HG03097 (cell line): ENCODE results near the gene RUNX1.
A peak's percentile ranks its signal among the peaks of the same experiment; 100 is the strongest.
"Not testable (repeated sequence)": the region's sequence is repeated elsewhere in the genome, so short reads cannot be mapped to it uniquely, and the experiment has no call there.

Experiments
- ATAC-seq: cut with Tn5 transposase; IDR thresholded peaks from one replicate; pipeline ENCODE4 v1.9.1; 2021; ENCODE audit not compliant: unreplicated experiment, low FRiP score

Gene RUNX1

DNA sequence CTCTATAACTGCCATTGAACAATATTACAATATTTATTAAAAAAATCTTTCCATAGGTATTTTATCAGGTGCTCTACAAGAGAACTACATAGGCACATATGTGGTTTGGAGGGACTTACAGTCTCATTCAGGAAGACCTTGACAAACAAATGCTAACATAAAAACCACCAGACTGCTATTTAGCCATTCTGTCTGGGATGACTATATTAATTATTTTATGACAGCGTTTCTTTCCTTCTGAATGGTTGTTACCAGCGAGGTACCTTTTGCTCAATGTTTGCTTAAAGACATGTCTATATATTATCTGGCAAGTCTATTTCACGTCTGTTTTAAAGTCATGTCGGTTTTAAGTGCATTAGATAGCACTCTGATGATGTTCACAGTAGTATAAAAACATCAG, 69.7 kb downstream of the RUNX1 start:
- ATAC-seq = no peak

DNA sequence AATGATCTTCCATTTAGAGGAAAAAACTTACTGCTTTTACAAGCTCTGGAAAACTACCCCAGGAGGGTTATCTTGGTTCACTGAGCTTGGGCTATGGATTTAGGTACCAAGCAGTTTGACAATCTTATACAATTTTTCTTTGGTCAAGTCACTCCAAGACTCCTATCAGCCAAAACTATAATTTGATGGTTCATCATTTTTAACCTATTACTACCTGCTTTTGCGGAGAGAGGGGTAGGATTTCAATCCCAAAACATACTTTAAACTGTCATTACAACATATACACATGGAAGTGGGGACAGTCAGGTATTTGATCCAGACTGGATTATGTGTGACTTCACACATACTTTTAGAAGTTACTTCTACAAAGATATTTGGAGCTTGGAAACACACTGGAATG, 71.8 kb downstream of the RUNX1 start:
- ATAC-seq = no peak

DNA sequence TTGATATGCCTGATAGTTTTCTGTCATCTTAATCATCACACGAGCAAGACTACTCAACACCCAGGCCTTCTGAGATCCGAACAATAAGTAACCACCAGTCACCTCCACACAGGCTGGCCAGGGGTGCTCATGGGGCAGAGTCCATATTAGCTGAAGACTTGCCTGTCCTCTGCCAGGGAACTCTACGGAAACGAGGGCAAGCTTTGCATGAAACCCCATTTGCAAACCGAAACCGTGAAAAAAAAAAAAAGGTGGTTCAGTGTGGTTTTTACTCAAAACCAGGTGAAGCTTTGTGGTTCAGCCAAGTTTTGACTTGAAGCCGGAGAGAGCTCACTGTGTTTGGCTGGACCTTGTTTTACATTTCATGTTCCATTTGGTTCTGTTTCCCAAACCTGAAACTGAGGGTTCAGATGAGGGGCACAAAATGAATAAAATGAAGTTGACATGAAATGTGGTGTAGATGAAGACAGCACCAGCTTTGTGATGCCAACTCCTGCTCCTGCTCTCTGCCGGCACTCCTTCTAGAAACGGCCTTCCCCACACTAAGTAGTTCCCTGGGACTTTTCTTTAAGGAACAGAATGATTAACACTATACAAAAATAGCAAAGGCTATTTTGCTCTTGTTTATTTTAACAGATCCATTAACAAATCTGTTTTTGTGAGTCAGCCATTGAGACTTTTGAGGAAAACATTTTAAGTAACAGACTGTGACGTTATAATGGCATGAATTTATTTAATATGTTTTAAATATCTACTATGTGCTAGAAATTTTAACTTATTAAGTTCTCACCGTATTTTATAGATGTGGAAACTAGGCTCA, 74.7 kb downstream of the RUNX1 start:
- ATAC-seq = peak; percentile 88

DNA sequence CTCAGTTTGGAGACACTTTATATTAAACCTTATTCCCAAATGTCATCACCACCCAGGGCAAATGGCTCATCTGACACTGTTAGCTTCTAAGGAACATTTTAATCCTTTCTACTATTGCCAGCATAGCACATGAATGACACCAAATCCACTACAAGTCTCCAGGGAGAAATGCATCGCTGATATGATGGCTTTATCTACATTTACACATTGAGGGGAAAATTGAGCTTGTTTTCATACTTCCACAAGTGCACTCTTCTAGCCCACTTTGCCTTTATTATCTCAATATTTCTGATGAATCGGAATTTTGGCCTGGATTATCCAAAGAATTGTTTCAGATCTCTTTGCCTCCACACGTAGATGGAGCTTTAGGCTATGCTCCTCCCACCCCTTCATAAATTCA, 75.4 kb downstream of the RUNX1 start:
- ATAC-seq = no peak

DNA sequence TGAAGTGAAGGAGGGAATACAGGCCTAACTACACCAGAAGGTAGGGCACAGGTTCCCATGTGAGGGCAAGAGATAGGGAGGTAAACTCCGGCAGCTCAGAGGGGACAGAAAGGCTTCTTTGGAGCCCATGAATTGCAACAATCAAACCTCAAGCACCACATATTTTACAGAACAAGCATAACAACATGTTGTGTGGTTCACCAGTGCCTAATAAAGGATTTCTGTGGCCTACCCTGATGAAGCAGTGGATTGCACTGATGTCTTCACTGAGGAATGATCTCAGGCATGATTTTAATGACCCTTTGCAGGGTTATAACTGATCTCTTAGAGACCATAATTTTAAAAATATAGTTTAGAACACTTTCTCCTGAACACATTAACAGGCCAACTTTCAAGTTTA, 77.4 kb downstream of the RUNX1 start:
- no peak for ATAC-seq

DNA sequence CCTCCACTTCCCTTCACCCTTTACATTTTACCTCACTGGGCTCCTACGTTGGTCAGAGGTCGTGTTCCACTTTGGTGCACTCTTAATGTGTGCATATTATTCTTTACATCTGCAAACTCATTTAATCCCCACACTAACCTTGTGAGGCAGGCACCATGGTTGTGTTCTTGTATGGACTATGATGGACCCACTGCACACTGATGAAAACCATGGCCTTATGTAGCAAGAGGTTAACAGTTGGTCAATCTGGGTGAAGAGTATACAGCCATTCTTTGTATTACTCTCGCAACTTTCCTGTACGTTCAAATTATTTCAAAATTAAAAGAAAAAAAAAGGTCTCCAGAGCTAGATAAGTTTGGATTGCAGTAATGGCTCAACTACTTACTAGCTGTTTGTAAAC, 78.5 kb downstream of the RUNX1 start:
- no peak for ATAC-seq

DNA sequence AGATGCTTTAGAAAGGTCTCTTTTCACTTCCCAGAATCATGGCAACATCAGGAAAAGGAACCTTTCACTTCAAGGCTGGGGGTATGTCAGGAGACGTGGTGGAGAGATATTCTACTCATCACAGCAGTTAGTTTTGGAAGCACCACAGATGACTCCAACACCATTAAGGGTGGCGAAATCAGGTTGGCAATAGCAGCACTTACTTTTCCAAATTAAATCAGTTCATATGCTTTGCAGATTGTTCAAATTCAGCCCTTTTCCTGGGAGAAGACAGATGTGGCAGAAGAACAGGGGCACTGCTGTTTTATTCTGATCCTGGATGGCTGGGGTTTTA, 79.0 kb downstream of the RUNX1 start:
- no peak for ATAC-seq

DNA sequence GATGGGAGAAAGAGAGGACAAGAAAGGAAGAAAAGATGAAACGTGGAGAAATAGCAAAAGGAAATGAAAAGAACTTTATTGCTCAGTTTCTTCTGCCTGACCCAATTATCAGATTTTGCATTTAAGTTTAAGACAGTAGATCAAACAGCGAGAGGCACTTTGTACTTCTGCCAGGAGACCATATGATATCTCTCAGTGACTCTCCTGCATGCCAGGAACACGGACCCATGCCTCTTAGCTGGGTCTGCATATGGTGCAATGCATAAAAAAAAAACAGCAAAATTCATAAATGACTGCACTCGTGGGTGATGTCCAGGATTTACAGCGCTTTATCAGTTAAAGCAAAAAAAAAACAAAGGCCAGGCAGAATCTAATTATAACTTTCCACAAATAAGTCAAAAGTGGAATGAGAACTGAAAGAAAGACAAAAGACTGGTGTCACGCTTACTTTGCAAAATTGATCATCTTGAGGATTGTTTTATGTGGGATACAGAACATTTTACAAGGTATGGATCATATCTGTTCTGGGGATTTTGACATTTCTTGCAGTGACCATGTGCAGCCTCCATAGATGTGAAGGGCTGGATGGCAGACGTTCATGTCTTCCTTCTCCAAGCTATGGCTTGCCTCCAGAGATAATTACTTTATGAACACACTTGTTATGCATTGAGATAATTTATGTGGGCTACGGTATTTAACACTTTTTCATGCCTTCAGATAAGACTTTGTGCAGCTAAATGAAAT, 79.5 kb downstream of the RUNX1 start:
- ATAC-seq = no peak

DNA sequence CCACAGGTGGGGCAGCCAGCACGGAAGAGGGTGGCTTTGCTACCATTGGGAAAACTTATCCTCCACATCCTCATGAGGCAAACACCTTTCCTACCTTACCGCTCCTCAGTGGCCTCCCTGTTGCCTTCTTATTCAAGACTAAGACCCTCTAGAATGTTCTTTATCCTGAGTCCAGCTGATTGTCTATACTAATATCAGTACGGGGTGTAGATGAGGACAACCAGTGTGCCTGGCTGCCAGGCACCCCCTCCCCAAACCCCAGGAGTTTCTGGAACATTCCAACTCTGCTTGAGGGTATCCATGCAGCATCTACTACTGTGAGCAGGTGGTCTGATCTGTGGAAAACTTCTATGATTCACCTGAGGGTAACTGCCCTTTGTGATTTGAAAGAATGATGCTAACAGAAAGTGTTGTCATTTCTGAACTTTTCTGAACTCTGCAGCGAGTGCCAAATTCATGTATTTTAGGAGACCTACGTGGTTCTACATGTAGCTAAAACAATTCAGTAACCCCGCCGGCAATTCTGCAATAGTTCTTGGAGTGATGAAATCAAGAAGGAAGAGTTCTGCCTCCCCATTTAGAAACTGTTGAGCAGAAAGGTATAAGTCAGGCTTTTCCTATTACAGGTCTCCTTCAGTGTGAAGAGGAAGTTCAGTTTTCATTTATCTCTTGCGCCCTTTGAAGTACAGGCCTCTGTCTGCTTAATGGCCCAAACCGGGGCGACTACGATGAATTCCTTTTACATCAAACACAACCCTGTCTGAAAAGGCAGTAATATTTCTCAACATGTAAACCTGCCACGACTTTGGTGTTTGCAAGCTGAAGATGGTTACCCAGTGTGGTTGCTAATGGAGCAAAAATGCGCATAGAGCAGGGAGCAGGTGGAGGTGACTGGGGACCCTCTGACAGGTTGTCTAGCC, 80.4 kb downstream of the RUNX1 start:
- ATAC-seq = no peak

DNA sequence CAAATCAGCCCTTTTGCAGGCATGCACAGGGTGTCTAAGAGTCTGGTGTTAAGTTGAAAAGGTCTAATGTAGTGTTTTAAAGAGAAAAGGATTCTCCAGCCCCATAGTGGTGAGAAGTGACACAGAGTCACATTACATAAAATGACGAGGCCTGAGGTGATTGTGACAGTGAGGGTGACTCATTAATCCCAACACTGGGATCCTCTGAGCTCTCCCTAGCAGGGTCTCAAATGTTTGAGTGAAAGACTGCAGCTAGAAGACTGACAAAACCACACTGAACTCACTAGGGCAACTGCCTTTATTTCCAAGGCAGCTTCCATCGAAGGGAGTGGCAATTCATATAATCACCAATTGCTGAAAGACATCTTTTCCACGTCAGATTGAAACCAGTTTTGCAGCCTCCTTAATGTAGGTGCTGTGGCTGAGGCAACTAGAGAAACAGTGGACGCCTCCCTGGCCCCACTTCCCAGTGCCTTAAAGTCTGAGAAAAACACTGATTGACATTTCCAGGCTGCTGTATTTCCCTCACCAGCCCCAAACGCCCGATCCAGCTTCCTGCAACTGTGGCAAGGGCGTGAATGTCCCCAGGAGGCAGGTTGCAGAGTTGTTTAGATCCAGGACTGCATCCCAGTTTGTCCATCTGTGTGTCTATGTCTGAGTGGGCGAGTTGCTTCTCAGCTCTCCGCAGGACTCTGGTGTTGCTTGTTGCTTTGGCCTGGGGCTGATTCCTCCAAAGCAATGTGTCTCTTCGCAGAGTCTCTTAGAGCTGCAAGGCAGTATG, 81.4 kb downstream of the RUNX1 start:
- no peak for ATAC-seq

DNA sequence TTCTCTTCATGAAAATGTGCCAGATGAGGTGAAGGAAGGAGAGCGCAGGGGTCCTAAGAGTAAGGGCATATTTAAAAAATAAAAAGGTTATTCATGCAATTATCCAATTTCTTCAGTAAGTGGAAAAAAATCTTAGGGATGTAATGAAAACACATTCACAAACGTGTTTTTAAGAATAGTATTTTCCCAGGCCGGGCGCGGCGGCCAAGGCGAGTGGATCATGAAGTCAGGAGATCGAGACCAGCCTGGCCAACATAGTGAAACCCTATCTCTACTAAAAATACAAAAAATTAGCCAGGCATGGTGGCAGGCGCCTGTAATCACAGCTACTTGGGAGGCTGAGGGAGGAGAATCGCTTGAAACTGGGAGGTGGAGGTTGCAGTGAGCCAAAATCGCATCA, 82.2 kb downstream of the RUNX1 start:
- ATAC-seq = not testable (repeated sequence)

DNA sequence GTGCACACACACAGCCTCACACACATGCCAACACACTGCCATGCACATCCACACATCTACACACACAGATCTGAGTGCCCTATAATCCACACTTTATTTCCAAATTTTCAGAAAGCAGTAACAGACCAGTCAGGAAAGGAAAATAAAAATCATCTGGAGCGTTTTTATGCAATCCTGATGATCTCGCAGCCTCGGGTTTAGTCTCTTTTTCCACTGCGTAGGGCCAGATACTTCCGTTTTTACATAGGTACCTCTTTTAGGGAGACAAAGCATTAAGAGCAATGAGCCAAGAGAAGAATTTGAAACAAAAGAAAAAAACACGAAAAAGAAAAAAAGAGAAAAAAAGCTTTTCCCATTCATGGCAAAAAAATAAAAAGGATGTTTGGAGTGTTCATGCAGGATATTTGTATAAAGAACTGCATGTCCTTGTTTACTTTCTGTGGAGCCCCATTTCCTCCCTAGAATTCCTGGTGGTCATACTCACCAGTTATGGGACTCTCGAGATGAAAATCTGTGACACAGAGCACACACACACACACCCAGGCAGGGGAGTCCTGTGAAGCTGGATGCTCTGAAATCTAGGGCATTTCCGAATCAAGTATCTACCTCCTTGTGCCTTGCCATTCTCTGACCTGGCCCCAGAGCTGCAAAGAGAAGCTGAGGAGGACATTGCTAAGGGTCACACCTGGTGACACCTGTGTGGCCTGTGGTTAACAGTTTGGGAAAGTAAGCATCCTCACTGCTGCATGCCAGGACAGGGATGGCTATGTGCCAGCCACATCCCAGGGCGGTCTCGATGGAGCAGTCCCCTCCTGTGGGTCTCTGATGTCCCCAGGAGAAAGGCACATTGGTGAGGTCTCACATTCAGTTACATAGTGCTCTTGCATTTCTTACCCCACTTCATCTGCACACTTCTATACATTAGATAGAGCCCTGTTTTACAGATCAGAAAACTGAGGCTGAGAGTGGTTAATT, 83.6 kb downstream of the RUNX1 start:
- no peak for ATAC-seq

DNA sequence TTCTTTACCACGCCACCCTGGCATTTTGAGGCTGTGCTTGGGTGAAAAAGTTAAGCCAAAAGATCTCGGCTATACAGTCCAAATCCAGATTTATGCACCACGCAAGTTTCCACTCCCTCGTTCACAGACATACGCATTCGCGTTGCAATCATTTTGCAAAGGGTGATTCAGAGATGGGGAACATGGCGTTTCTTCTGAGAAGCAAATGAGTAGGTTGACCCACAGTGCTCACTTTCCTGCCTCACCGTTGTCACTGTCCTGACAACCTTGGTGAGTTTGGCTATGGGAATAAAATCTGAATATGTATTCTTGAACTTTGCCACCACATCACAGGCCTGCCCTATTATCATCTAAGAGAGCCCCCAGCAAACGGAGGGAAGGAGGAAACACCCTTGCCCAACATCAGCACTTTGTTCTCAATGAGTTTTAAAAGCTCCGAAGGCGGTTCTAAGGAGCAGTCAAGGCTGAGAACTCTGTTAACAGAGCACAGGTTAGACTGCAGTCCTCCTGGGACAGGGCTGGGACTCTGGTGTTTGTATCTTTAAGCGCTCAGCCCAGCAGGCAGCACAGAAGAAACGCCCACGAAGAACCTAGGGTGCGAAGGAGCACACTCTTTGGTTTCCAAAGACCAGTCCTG, 86.4 kb downstream of the RUNX1 start:
- ATAC-seq = no peak

DNA sequence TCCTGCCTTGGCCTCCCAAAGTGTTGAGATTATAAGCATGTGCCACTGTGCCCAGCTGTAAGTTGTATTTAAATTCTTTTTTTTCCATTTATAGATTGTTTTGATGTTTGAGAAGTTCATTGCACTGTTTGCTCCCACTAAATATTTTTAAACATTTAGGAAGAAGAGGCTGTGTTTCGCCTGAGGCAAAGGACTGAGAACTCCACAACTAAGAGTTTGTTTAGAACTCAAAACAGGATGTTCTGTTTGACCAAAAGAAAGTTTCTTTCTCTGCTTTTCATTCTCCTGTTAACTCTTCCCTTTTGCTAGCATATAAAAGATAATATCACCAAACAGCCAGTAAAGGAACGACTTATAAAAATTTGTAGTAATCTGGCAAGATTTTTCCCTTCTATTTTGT, 87.0 kb downstream of the RUNX1 start:
- ATAC-seq = no peak

DNA sequence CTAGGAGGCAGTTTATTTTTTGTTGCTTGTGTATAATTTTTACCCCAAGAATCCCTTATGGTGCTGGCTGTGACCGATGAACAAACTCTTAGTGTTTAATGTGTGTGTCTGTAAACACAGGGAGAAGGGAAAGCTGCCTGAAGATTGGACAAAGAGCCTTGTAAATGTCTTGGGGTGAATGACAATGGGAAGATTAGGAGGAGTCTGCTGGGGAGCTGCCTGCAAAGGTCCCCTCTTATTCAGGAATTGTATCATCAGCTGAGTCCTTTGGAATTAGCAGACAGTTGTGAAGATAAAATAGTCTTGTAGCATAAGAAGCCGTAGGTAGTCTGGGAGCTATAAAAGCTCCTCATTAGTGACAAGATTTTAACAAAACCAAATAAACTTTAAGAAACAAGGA, 88.4 kb downstream of the RUNX1 start:
- ATAC-seq = no peak

DNA sequence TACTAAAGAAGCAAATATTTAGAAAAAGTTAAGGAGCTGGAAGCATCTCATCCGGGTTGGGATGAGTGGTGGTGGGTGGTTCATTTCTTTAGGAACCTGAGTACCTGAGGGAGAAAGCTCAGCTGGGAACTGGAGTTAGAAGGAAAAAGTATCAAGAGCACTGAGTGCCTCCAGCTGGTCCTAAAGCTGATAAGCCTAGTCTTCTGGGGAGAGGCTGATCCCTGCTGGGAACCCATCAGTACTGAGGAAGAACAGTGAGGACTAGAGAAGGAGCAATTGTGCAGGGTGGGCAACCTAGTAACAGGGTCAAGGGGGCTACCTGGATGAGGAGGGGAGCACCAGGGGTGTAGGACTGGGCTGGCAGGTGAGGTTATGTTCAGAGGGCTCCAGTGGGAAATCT, 89.5 kb downstream of the RUNX1 start:
- no peak for ATAC-seq

DNA sequence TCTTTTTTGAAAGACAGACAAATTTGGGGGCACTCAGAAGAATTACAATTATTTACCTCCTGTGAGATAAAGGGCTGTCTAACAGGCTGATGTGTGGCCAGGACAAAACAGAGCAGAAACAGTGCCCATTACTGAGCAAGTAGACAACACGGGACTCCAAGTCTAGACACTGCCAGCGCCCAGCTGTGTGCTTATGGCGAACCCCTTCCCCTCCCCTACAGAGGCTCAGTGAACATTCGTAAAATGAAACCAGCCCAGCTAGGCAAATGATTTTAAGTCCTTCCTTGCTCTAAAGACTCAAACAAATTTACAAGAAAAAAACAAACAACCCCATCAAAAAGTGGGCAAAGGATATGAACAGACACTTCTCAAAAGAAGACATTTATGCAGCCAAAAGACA, 91.1 kb downstream of the RUNX1 start:
- no peak for ATAC-seq

DNA sequence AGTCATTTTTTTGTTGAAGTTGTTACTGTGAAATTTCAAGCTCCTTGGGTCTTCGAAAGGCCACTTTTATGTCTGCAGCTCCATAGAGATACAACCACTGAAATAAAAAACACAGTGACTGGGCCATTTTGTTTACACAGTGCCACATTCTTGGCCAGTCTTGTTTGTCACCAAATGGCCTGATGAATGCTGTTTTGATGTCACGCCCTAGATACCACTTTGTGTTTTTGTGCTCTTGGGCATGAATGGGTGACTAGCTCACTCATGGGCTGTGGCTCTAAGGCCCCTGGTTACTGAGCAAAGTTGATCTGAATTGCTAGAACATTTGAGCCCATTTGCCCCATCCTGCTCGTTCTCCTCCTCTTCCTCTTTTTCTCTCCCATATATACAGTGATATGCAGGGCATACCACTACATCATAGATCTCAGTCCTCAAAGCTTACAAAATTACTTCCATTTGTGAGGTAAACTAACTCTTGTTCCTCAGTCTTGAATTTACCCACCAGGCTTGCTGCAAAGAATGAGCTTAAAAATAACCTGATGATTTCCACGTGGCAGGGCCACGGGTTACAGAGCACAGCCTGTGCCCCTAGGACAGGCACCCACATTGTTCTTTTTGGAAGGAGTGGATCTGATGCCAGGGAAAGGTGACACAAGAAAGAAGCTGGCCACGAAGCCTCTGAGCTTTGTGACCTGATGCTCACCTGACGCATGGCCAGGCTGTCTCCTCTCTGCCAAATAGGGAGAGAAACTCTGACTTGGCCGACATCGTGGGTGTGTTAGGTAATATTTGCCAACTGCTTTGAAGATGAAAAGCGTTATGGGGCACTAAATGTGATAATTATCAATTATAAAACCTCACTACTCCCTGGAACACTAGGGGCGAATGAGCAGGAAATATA, 92.4 kb downstream of the RUNX1 start:
- no peak for ATAC-seq
